Mesenchymal stem cell (in vitro differentiated cells and primary cell): ENCODE measurements around the gene AHRR.
A peak's percentile ranks its signal among the peaks of the same experiment; 100 is the strongest.

Experiments used
- DNase-seq: peaks from one replicate; pipeline ENCODE4 v3.0.0-alpha.2; 2013
- H2AFZ ChIP-seq: one replicate; pipeline ENCODE4 v1.6.1; 2013; ENCODE audit warnings: low read depth, mild to moderate bottlenecking, control low read depth, inconsistent platforms, low read length, moderate library complexity
- H2AK5ac ChIP-seq: 2 replicates; pipeline ENCODE4 v1.6.1; 2013; ENCODE audit warnings: low read length, moderate library complexity, mild to moderate bottlenecking, inconsistent platforms; ENCODE audit not compliant: severe bottlenecking
- H2BK120ac ChIP-seq: one replicate; pipeline ENCODE4 v1.6.1; 2013; ENCODE audit warnings: low read depth, mild to moderate bottlenecking, inconsistent platforms, low read length, moderate library complexity
- H2BK12ac ChIP-seq, 2 experiments: one replicate each; pipeline ENCODE4 v1.6.1; 2013; ENCODE audit warnings: inconsistent platforms in 2 of 2, low read length in 2 of 2, mild to moderate bottlenecking in 2 of 2, moderate library complexity in 2 of 2, control low read depth in 1 of 2
- H2BK15ac ChIP-seq: one replicate; pipeline ENCODE4 v1.6.1; 2013; ENCODE audit warnings: mild to moderate bottlenecking, low read depth, inconsistent platforms; ENCODE audit not compliant: poor library complexity, severe bottlenecking
- H2BK5ac ChIP-seq: 2 replicates; pipeline ENCODE4 v1.6.1; 2013; ENCODE audit warnings: low read depth, mild to moderate bottlenecking, low read length, control low read depth, inconsistent platforms; ENCODE audit not compliant: poor library complexity, severe bottlenecking
- H3K14ac ChIP-seq, 2 experiments: one replicate each; pipeline ENCODE4 v1.6.1; 2013; ENCODE audit warnings: inconsistent platforms in 2 of 2, low read length in 2 of 2, control low read depth in 1 of 2, mild to moderate bottlenecking in 1 of 2, moderate library complexity in 1 of 2
- H3K18ac ChIP-seq, 2 experiments: one replicate each; pipeline ENCODE4 v1.6.1; 2013; ENCODE audit warnings: inconsistent platforms in 2 of 2, low read length in 2 of 2, control low read depth in 1 of 2, low read depth in 1 of 2, mild to moderate bottlenecking in 1 of 2
- H3K23ac ChIP-seq, 2 experiments: one replicate each; pipeline ENCODE4 v1.6.1; 2013; ENCODE audit warnings: inconsistent platforms in 2 of 2, low read length in 2 of 2, mild to moderate bottlenecking in 2 of 2, moderate library complexity in 2 of 2, control low read depth in 1 of 2
- H3K27ac ChIP-seq: 2 replicates; pipeline ENCODE4 v1.5.1; 2013; ENCODE audit warnings: mild to moderate bottlenecking, moderate library complexity, low read length, control low read depth, inconsistent platforms; ENCODE audit not compliant: poor library complexity, severe bottlenecking
- H3K27me3 ChIP-seq, 2 experiments: 2 replicates each; pipeline versions ENCODE4 v1.6.1 to v1.7.0; 2013; ENCODE audit warnings: low read length in 2 of 2, mild to moderate bottlenecking in 2 of 2, moderate library complexity in 2 of 2, control low read depth in 1 of 2, inconsistent platforms in 1 of 2; ENCODE audit not compliant: control insufficient read depth in 1 of 2, insufficient read depth in 1 of 2
- H3K36me3 ChIP-seq, 2 experiments: 2 replicates each; pipeline versions ENCODE4 v1.6.1 to v1.7.0; 2013; ENCODE audit warnings: low read length in 2 of 2, control low read depth in 1 of 2, inconsistent platforms in 1 of 2, low read depth in 1 of 2, mild to moderate bottlenecking in 1 of 2; ENCODE audit not compliant: insufficient read depth in 2 of 2, control insufficient read depth in 1 of 2
- H3K4ac ChIP-seq, 2 experiments: one replicate each; pipeline ENCODE4 v1.6.1; 2013; ENCODE audit warnings: inconsistent platforms in 2 of 2, low read length in 2 of 2, mild to moderate bottlenecking in 2 of 2, moderate library complexity in 2 of 2, control low read depth in 1 of 2, low read depth in 1 of 2
- H3K4me1 ChIP-seq: 2 replicates; pipeline ENCODE4 v1.6.1; 2013; ENCODE audit warnings: low read depth, low read length, control low read depth; ENCODE audit not compliant: control insufficient read depth, insufficient read depth
- H3K4me2 ChIP-seq: 2 replicates; pipeline ENCODE4 v1.6.1; 2013; ENCODE audit warnings: low read length, mild to moderate bottlenecking, inconsistent platforms; ENCODE audit not compliant: poor library complexity, severe bottlenecking
- H3K4me3 ChIP-seq, 2 experiments: 2 replicates each; pipeline versions ENCODE4 v1.5.1 to v1.7.0; 2013; ENCODE audit warnings: low read length in 2 of 2, mild to moderate bottlenecking in 2 of 2, control low read depth in 1 of 2, low read depth in 1 of 2; ENCODE audit not compliant: insufficient read depth in 1 of 2
- H3K79me1 ChIP-seq: replicated peaks from 2 replicates; pipeline ENCODE4 v1.6.1; 2013; ENCODE audit warnings: mild to moderate bottlenecking, control low read depth, low read length, inconsistent platforms; ENCODE audit not compliant: poor library complexity, severe bottlenecking
- H3K9ac ChIP-seq: 2 replicates; pipeline ENCODE4 v1.7.0; 2013; ENCODE audit warnings: mild to moderate bottlenecking, low read length, moderate library complexity
- H3K9me3 ChIP-seq: 2 replicates; pipeline ENCODE4 v1.7.0; 2013; ENCODE audit warnings: mild to moderate bottlenecking, low read length; ENCODE audit not compliant: control insufficient read depth
- H4K8ac ChIP-seq: one replicate; pipeline ENCODE4 v1.6.1; 2013; ENCODE audit warnings: inconsistent platforms, mild to moderate bottlenecking, low read length, moderate library complexity
- H4K91ac ChIP-seq: one replicate; pipeline ENCODE4 v1.6.1; 2013; ENCODE audit warnings: mild to moderate bottlenecking, low read length, inconsistent platforms
- WGBS: methylation state at CpG from one replicate; pipeline ENCODE4 v1.1.7; 2013; ENCODE audit warnings: mixed read lengths; 5-methylcytosine and 5-hydroxymethylcytosine counted together

The AHRR gene

DNA sequence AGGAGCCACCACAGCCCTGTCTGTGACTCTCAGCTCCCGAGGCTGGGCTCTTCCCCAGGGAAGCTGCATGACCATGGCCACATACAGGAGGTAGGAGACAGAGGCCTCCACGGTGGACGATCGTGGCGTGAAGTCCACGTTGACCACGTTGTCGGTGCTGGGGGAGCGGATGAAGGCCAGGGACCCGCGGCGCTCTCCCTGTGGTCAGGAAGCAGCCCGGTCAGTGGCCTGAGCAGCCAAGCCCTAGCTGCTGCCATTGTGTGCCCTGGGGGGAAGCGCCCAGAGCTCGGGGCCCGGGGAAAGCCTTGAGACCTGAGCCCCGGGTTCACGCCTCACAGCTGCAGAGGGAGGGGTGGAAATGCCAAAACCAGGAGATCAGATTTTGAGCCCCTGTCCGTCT lies 155.7 kb downstream of the AHRR start:
- no peak overlapping the region for H4K8ac ChIP-seq
- H3K79me1 ChIP-seq = peaks cover 20% of the 10 kb centered on the region
- H2BK15ac ChIP-seq = no peak overlapping the region
- no peak overlapping the region for H2AFZ ChIP-seq
- H2BK12ac ChIP-seq = no peak overlapping the region
- no peak for DNase-seq
- H3K9me3 ChIP-seq = no peaks in the 10 kb centered on the region
- no peak overlapping the region for H3K14ac ChIP-seq
- no peak overlapping the region for H2BK120ac ChIP-seq
- H3K36me3 ChIP-seq = peaks cover 0 to 11% of the 10 kb centered on the region in 2 experiments
- H3K27me3 ChIP-seq = peaks cover 14 to 61% of the 10 kb centered on the region in 2 experiments
- H3K18ac ChIP-seq = no peak overlapping the region
- peaks cover 19% of the 10 kb centered on the region for H3K4me1 ChIP-seq
- no peak overlapping the region for H4K91ac ChIP-seq
- H3K27ac ChIP-seq = no peak overlapping the region
- WGBS = 93% methylated on average over 19 of the region's 19 CpGs
- H2AK5ac ChIP-seq = no peak overlapping the region
- no peak overlapping the region for H3K9ac ChIP-seq
- no peak overlapping the region for H3K4me2 ChIP-seq
- no peak overlapping the region for H3K4me3 ChIP-seq
- H3K4ac ChIP-seq = no peak overlapping the region
- H3K23ac ChIP-seq = no peak overlapping the region
- H2BK5ac ChIP-seq = no peak overlapping the region

DNA sequence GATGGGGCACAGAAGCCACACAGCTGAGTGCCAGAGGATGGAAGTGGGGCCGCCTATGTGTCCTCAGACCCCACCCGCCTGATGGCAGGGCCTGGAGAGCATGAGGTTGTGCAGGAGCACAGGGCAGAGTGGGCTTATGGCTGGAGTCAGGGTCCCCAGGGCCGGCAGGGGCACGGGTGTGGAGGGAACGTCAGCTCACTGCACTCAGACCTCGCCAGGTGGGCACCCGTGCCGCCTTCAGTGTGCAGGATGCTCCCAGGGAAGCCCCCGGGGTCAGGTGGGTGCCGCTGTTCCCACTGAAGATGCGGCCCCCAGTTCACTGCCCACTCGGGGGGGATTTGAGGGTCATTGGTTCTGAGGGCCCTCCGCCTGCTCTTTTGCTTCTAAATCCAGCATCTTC lies 156.4 kb downstream of the AHRR start:
- H3K4me1 ChIP-seq = peaks cover 17% of the 10 kb centered on the region
- no peak overlapping the region for H4K91ac ChIP-seq
- no peak overlapping the region for H4K8ac ChIP-seq
- H3K23ac ChIP-seq = no peak overlapping the region
- no peak for DNase-seq
- no peaks in the 10 kb centered on the region for H3K9me3 ChIP-seq
- peaks cover 0 to 11% of the 10 kb centered on the region in 2 experiments for H3K36me3 ChIP-seq
- no peak overlapping the region for H3K18ac ChIP-seq
- no peak overlapping the region for H2BK120ac ChIP-seq
- no peak overlapping the region for H3K4ac ChIP-seq
- no peak overlapping the region for H2AK5ac ChIP-seq
- H3K79me1 ChIP-seq = peaks cover 15% of the 10 kb centered on the region
- H2BK5ac ChIP-seq = no peak overlapping the region
- H2AFZ ChIP-seq = no peak overlapping the region
- H3K4me3 ChIP-seq = no peak overlapping the region
- WGBS = 90% methylated on average over 13 of the region's 13 CpGs
- H3K27me3 ChIP-seq = peaks cover 14 to 61% of the 10 kb centered on the region in 2 experiments
- H2BK15ac ChIP-seq = no peak overlapping the region
- no peak overlapping the region for H3K27ac ChIP-seq
- H2BK12ac ChIP-seq = no peak overlapping the region
- H3K9ac ChIP-seq = no peak overlapping the region
- no peak overlapping the region for H3K14ac ChIP-seq
- no peak overlapping the region for H3K4me2 ChIP-seq

DNA sequence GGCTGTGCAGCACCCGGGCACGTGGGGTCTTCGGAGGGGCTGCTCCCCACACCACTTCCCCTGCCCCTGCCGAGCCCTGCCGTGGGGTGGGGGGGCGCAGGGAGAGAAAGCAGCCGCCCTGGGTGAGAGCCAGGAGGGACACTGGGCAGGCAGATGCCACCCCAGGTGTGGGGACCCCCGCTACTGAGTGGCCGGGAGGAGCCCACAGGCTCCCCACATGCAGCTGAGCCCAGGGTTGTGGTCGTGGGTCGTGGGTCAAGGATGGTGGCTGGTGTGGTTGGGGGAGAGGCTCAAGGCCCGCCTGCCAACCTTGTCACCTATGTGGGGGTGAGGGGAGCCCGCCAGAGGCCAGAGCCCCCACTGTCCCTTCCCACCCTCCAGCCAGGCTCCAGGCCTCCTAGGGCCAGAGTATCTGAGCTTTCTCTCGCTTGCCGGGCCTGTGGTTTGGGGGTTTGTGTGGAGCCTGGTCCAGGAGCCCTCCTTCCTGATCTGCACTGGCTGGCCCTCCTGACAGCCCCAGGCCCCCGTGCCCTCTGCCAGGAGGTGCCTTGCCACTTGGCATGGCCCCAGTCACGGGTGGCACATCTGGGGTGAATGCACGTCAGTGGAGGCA lies 157.0 kb downstream of the AHRR start:
- no peak for DNase-seq
- no peak overlapping the region for H3K4ac ChIP-seq
- H4K8ac ChIP-seq = no peak overlapping the region
- no peak overlapping the region for H3K4me3 ChIP-seq
- no peak overlapping the region for H2BK5ac ChIP-seq
- no peak overlapping the region for H3K4me2 ChIP-seq
- no peak overlapping the region for H4K91ac ChIP-seq
- H3K36me3 ChIP-seq = peaks cover 0 to 11% of the 10 kb centered on the region in 2 experiments
- no peak overlapping the region for H3K14ac ChIP-seq
- peaks cover 14% of the 10 kb centered on the region for H3K79me1 ChIP-seq
- H2BK12ac ChIP-seq = no peak overlapping the region
- H3K23ac ChIP-seq = no peak overlapping the region
- no peak overlapping the region for H3K18ac ChIP-seq
- H3K27ac ChIP-seq = no peak overlapping the region
- no peak overlapping the region for H3K9ac ChIP-seq
- peaks cover 14 to 66% of the 10 kb centered on the region in 2 experiments for H3K27me3 ChIP-seq
- no peak overlapping the region for H2BK15ac ChIP-seq
- WGBS = 87% methylated on average over 14 of the region's 18 CpGs
- no peaks in the 10 kb centered on the region for H3K9me3 ChIP-seq
- peaks cover 17% of the 10 kb centered on the region for H3K4me1 ChIP-seq
- H2BK120ac ChIP-seq = no peak overlapping the region
- no peak overlapping the region for H2AK5ac ChIP-seq
- no peak overlapping the region for H2AFZ ChIP-seq

DNA sequence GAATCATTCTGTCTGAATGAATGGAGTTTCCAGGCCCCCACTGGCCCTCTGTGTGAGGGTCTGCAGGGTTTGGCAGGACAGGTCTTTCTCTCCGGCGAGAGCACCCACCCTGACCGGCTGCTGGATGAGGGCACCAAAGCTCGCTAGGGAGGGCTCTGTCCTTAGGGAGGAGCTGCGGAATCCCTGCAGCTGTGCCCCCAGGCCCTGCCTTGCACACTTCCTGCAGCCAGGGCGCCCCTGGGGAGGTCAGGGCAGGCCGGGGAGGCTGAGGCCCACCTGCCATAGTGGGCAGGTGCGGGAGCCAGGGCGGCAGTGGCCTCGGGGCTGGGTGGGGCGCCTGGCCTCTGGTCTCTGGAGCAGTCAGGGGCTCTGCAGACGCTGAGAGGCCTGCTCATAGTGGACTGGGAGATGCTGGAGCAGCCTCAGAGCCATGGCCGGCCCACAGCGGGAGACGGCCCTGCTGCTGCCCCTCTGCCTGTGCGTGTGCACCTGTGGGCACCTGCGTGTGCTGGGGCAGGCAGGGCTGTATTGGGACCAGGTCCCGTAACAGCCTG lies 157.5 kb downstream of the AHRR start:
- no peak overlapping the region for H2BK5ac ChIP-seq
- H2BK120ac ChIP-seq = no peak overlapping the region
- H3K79me1 ChIP-seq = peaks cover 11% of the 10 kb centered on the region
- DNase-seq = no peak
- H3K4ac ChIP-seq = no peak overlapping the region
- H2AFZ ChIP-seq = no peak overlapping the region
- H3K36me3 ChIP-seq = peaks cover 0 to 11% of the 10 kb centered on the region in 2 experiments
- no peak overlapping the region for H2BK12ac ChIP-seq
- H3K4me3 ChIP-seq = no peak overlapping the region
- H3K4me2 ChIP-seq = no peak overlapping the region
- H3K18ac ChIP-seq = no peak overlapping the region
- H3K23ac ChIP-seq = no peak overlapping the region
- H3K27ac ChIP-seq = no peak overlapping the region
- no peaks in the 10 kb centered on the region for H3K9me3 ChIP-seq
- H3K27me3 ChIP-seq = peaks cover 14 to 66% of the 10 kb centered on the region in 2 experiments
- no peak overlapping the region for H2BK15ac ChIP-seq
- H4K8ac ChIP-seq = no peak overlapping the region
- no peak overlapping the region for H3K14ac ChIP-seq
- peaks cover 14% of the 10 kb centered on the region for H3K4me1 ChIP-seq
- H3K9ac ChIP-seq = no peak overlapping the region
- no peak overlapping the region for H2AK5ac ChIP-seq
- 86% methylated on average over 17 of the region's 18 CpGs for WGBS
- peak overlapping the region; percentile 2 for H4K91ac ChIP-seq
